Measurements from ENCODE around the gene DOK4.

The DOK4 gene

DNA sequence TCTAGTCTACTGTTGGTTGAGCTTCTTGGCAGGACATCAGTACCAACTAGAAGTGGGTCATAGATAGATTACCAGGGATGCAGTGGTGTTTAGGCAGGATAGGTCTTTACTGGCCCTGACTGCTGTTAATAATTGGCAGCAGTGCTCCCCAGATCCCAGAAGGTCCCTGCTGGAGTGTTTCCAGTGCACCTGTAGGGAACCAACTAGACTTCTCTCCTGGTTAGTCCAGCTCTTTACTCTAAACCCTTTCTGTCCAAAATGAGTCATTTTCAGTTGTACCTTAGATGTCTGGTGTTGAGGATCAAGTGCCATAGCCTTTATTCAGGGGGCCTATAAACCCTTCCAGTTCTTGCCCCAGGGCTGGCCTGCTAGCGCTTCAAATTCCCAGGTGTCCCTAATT lies 15.1 kb downstream of the DOK4 start:
- H3K27me3 ChIP-seq (ENCODE audit: control insufficient read depth, low read length): no peaks in the 10 kb centered on the region
- 0 out of 2 replicates have a peak, but pooled peaks cover 2% of the 10 kb centered on the region for H4K20me1 ChIP-seq (ENCODE audit: control insufficient read depth, insufficient read depth, low read depth, low read length)
- H3K4me1 ChIP-seq (ENCODE audit: control insufficient read depth, low read length): peaks cover 16% of the 10 kb centered on the region
- H3K9me3 ChIP-seq (ENCODE audit: control insufficient read depth, insufficient read depth, low read length): no peaks in the 10 kb centered on the region
- no peak overlapping the region for H3K27ac ChIP-seq (ENCODE audit: low read depth, low read length)
- H3K4me2 ChIP-seq (ENCODE audit: low read length): no peak overlapping the region
- H3K4me3 ChIP-seq (ENCODE audit: low read length): no peak overlapping the region
- H3F3A ChIP-seq (ENCODE audit: control insufficient read depth, insufficient read depth): 0 out of 2 replicates have a peak, but pooled peaks cover 2% of the 10 kb centered on the region
- peaks cover 53% of the 10 kb centered on the region for H3K36me3 ChIP-seq (ENCODE audit: control insufficient read depth, low read length)
- TF ChIP-seq, protein P1, sequence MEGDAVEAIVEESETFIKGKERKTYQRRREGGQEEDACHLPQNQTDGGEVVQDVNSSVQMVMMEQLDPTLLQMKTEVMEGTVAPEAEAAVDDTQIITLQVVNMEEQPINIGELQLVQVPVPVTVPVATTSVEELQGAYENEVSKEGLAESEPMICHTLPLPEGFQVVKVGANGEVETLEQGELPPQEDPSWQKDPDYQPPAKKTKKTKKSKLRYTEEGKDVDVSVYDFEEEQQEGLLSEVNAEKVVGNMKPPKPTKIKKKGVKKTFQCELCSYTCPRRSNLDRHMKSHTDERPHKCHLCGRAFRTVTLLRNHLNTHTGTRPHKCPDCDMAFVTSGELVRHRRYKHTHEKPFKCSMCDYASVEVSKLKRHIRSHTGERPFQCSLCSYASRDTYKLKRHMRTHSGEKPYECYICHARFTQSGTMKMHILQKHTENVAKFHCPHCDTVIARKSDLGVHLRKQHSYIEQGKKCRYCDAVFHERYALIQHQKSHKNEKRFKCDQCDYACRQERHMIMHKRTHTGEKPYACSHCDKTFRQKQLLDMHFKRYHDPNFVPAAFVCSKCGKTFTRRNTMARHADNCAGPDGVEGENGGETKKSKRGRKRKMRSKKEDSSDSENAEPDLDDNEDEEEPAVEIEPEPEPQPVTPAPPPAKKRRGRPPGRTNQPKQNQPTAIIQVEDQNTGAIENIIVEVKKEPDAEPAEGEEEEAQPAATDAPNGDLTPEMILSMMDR (IDR thresholded peaks at IDR 0.05; ENCODE audit: low read depth, low read length, poor library complexity, severe bottlenecking): no peak
- TF ChIP-seq EZH2phosphoT487 (IDR thresholded peaks at IDR 0.05; ENCODE audit: borderline replicate concordance, low read length): no peak
- no peaks in the 10 kb centered on the region for H3K79me2 ChIP-seq (ENCODE audit: control insufficient read depth, low read length)
- no peaks in the 10 kb centered on the region for H3K9me2 ChIP-seq (replicated peaks; ENCODE audit: control insufficient read depth, low read length)

DNA sequence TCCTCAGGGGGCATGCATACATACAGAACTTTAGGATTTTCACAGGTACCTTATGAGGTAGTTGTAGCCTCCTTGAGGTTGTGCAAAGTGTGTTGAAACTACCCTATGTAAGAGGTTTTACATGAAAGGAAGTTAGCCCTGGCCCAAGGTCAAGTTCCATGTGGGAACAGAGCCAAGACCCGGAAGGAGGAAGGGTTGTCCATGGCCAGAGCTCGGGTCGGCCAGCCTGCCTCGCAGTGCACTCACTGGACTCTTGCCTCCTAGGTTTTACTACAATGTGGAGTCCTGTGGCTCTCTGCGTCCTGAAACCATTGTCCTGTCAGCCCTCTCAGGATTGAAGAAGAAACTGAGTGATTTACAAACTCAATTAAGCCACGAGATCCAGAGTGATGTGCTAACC lies 15.6 kb downstream of the DOK4 start:
- no peaks in the 10 kb centered on the region for H3K79me2 ChIP-seq (ENCODE audit: control insufficient read depth, low read length)
- H3K9me3 ChIP-seq (ENCODE audit: control insufficient read depth, insufficient read depth, low read length): no peaks in the 10 kb centered on the region
- no peaks in the 10 kb centered on the region for H3K9me2 ChIP-seq (replicated peaks; ENCODE audit: control insufficient read depth, low read length)
- no peak overlapping the region for H3K4me3 ChIP-seq (ENCODE audit: low read length)
- H3K27me3 ChIP-seq (ENCODE audit: control insufficient read depth, low read length): no peaks in the 10 kb centered on the region
- H3K27ac ChIP-seq (ENCODE audit: low read depth, low read length): no peak overlapping the region
- 0 out of 2 replicates have a peak, but pooled peaks cover 2% of the 10 kb centered on the region for H3F3A ChIP-seq (ENCODE audit: control insufficient read depth, insufficient read depth)
- peaks cover 58% of the 10 kb centered on the region for H3K36me3 ChIP-seq (ENCODE audit: control insufficient read depth, low read length)
- peaks cover 11% of the 10 kb centered on the region for H3K4me1 ChIP-seq (ENCODE audit: control insufficient read depth, low read length)
- 0 out of 2 replicates have a peak, but pooled peaks cover 2% of the 10 kb centered on the region for H4K20me1 ChIP-seq (ENCODE audit: control insufficient read depth, insufficient read depth, low read depth, low read length)
- TF ChIP-seq EZH2phosphoT487 (IDR thresholded peaks at IDR 0.05; ENCODE audit: borderline replicate concordance, low read length): no peak
- TF ChIP-seq, protein P1 (IDR thresholded peaks at IDR 0.05; ENCODE audit: low read depth, low read length, poor library complexity, severe bottlenecking): no peak
- H3K4me2 ChIP-seq (ENCODE audit: low read length): no peak overlapping the region

DNA sequence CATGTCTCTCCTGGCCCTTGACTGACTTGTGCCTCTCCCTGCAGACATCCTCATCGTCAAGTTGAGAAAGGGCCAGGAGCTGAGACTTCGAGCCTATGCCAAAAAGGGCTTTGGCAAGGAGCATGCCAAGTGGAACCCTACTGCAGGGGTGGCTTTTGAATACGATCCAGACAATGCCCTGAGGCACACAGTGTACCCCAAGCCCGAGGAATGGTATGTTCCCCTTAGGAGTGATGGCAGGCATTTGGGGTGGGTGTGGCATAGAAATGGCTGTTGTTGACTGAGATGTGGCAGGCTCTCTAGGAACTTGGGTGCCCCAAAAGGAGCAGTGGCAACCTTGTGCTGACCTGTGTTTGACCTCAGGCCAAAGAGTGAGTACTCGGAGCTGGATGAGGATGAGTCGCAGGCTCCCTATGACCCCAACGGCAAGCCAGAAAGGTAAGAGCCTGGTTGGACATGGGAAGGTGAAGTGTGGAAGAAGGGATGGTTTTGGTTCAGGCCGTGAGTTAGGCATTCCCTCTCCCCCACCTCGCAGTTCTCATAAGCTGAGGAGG lies 16.3 kb downstream of the DOK4 start:
- H4K20me1 ChIP-seq (ENCODE audit: control insufficient read depth, insufficient read depth, low read depth, low read length): 0 out of 2 replicates have a peak, but pooled peaks cover 2% of the 10 kb centered on the region
- H3K9me2 ChIP-seq (replicated peaks; ENCODE audit: control insufficient read depth, low read length): no peaks in the 10 kb centered on the region
- no peak for TF ChIP-seq EZH2phosphoT487 (IDR thresholded peaks at IDR 0.05; ENCODE audit: borderline replicate concordance, low read length)
- H3K36me3 ChIP-seq (ENCODE audit: control insufficient read depth, low read length): peaks cover 65% of the 10 kb centered on the region
- H3F3A ChIP-seq (ENCODE audit: control insufficient read depth, insufficient read depth): 0 out of 2 replicates have a peak, but pooled peaks cover 2% of the 10 kb centered on the region
- H3K79me2 ChIP-seq (ENCODE audit: control insufficient read depth, low read length): no peaks in the 10 kb centered on the region; the same call in 1 of the 2 replicates
- no peaks in the 10 kb centered on the region for H3K27me3 ChIP-seq (ENCODE audit: control insufficient read depth, low read length)
- H3K27ac ChIP-seq (ENCODE audit: low read depth, low read length): no peak overlapping the region
- no peak overlapping the region for H3K4me2 ChIP-seq (ENCODE audit: low read length)
- H3K9me3 ChIP-seq (ENCODE audit: control insufficient read depth, insufficient read depth, low read length): no peaks in the 10 kb centered on the region
- no peak overlapping the region for H3K4me3 ChIP-seq (ENCODE audit: low read length)
- peaks cover 4% of the 10 kb centered on the region for H3K4me1 ChIP-seq (ENCODE audit: control insufficient read depth, low read length)

DNA sequence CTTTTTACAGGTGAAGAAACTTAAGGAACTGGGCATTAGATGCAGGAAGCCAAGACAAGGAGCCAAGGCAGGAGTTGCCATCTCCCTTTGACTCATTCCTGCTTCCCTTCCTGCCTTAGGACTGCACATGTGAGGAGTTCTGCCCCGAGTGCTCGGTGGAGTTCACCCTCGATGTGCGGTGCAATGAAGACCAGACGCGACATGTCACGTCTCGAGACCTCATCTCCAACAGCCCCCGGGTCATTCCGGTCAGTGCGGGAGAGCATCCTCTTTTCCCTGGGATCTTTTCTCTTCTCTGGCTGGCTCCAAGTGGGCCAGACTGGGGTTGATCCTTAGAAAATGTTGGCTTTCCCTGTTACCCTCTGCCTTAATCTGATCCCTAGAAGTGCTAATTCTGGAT lies 17.2 kb downstream of the DOK4 start:
- Histone ChIP-seq H3F3A (ENCODE audit: control insufficient read depth, insufficient read depth) (0 out of 2 replicates have a peak, but pooled peaks cover 2% of the 10 kb centered on the region), H3K27ac (ENCODE audit: low read depth, low read length) (no peak overlapping the region), H3K27me3 (ENCODE audit: control insufficient read depth, low read length) (no peaks in the 10 kb centered on the region), H3K79me2 (ENCODE audit: control insufficient read depth, low read length) (peaks cover 7% of the 10 kb centered on the region), H3K9me2 (replicated peaks; ENCODE audit: control insufficient read depth, low read length) (no peaks in the 10 kb centered on the region), H4K20me1 (ENCODE audit: control insufficient read depth, insufficient read depth, low read depth, low read length) (0 out of 2 replicates have a peak, but pooled peaks cover 2% of the 10 kb centered on the region), H3K9me3 (ENCODE audit: control insufficient read depth, insufficient read depth, low read length) (no peaks in the 10 kb centered on the region), H3K36me3 (ENCODE audit: control insufficient read depth, low read length) (peaks cover 72% of the 10 kb centered on the region), H3K4me1 (ENCODE audit: control insufficient read depth, low read length) (no peaks in the 10 kb centered on the region; the same call in 1 of the 2 replicates), H3K4me3 (ENCODE audit: low read length) (no peak overlapping the region), H3K4me2 (ENCODE audit: low read length) (no peak overlapping the region)
- TF ChIP-seq, protein P1 (IDR thresholded peaks at IDR 0.05; ENCODE audit: low read depth, low read length, poor library complexity, severe bottlenecking): no peak
- no peak for TF ChIP-seq EZH2phosphoT487 (IDR thresholded peaks at IDR 0.05; ENCODE audit: borderline replicate concordance, low read length)

All from DOHH2 (cell line).